CD4-positive, CD25-positive, alpha-beta regulatory T cell (primary cell): ENCODE measurements around the gene TNFSF8. TPM values are rescaled to one million over a fixed set of nuclear protein-coding genes. Genes with fewer than 3 reads are reported as not detected.

Experiments
- ATAC-seq, 2 donors: fragments of 150-1000 bp; cut with Tn5 transposase; one replicate each; pipeline ENCODE4 v1.10.0; 2021; ENCODE audit warnings: low read depth in 2 of 2, moderate number of reproducible peaks in 2 of 2, moderate library complexity in 1 of 2
- DNase-seq, 3 donors: peaks; one replicate each; pipeline versions ENCODE4 v3.0.0 to v3.0.0-alpha.2; 2012 to 2022; ENCODE audit warnings: mixed read lengths in 1 of 3
- H3K27ac ChIP-seq: one replicate; pipeline ENCODE4 v1.7.0; 2013; ENCODE audit warnings: mild to moderate bottlenecking, low read length; ENCODE audit not compliant: insufficient read depth, poor library complexity, severe bottlenecking
- H3K27me3 ChIP-seq: one replicate; pipeline ENCODE4 v1.7.0; 2013; ENCODE audit warnings: low read length; ENCODE audit not compliant: control insufficient read depth, insufficient read depth
- H3K36me3 ChIP-seq: one replicate; pipeline ENCODE4 v1.7.0; 2013; ENCODE audit warnings: mild to moderate bottlenecking, low read length, moderate library complexity; ENCODE audit not compliant: control insufficient read depth, insufficient read depth
- H3K4me1 ChIP-seq: 2 replicates; pipeline ENCODE4 v1.7.0; 2013; ENCODE audit warnings: mild to moderate bottlenecking, low read length; ENCODE audit not compliant: insufficient read depth, control insufficient read depth, poor library complexity, severe bottlenecking
- H3K4me3 ChIP-seq: one replicate; pipeline ENCODE4 v1.7.0; 2013; ENCODE audit warnings: low read depth, mild to moderate bottlenecking, low read length, moderate library complexity
- H3K9me3 ChIP-seq, 2 experiments: 1 replicate in 1 of 2; 2 replicates in 1 of 2; pipeline ENCODE4 v1.7.0; 2013; ENCODE audit warnings: low read length in 2 of 2, mild to moderate bottlenecking in 1 of 2, moderate library complexity in 1 of 2; ENCODE audit not compliant: control insufficient read depth in 2 of 2
- H3K27ac Mint-ChIP-seq, 3 donors: one replicate each; pipeline ENCODE4 v1.8.0; 2020 to 2022; ENCODE audit warnings: mild to moderate bottlenecking in 3 of 3, mixed read lengths in 3 of 3, moderate library complexity in 2 of 3
- H3K27me3 Mint-ChIP-seq: one replicate; pipeline ENCODE4 v1.8.0; 2022; ENCODE audit warnings: mild to moderate bottlenecking, mixed read lengths
- H3K36me3 Mint-ChIP-seq: one replicate; pipeline ENCODE4 v1.8.0; 2020; ENCODE audit warnings: mixed read lengths
- H3K4me1 Mint-ChIP-seq, 4 donors: one replicate each; pipeline ENCODE4 v1.8.0; 2020 to 2022; ENCODE audit warnings: mixed read lengths in 4 of 4, mild to moderate bottlenecking in 1 of 4
- H3K4me3 Mint-ChIP-seq, 4 donors: one replicate each; pipeline ENCODE4 v1.8.0; 2020 to 2022; ENCODE audit warnings: mild to moderate bottlenecking in 4 of 4, mixed read lengths in 4 of 4, moderate library complexity in 3 of 4
- H3K9me3 Mint-ChIP-seq, 7 donors: one replicate each; pipeline ENCODE4 v1.8.0; 2020 to 2022; ENCODE audit warnings: mixed read lengths in 7 of 7, mild to moderate bottlenecking in 3 of 7, moderate library complexity in 2 of 7
- polyA plus RNA-seq, 4 donors: library from polyadenylated mRNA; unstranded; fragments of 300-500 nt; fragmentation: Illumina TruSeq; gene quantifications; one replicate each; pipeline ENCODE4 v1.2.3, GENCODE V29; 2021
- total RNA-seq: library from RNA; stranded (reverse); gene quantifications from one replicate; pipeline ENCODE4 v1.2.3, GENCODE V29; 2022

TNFSF8 gene
- total and polyA plus RNA-seq, 5 donors from 2014 or later, result 31.4 to 78.1 (median 47.3) TPM

DNA sequence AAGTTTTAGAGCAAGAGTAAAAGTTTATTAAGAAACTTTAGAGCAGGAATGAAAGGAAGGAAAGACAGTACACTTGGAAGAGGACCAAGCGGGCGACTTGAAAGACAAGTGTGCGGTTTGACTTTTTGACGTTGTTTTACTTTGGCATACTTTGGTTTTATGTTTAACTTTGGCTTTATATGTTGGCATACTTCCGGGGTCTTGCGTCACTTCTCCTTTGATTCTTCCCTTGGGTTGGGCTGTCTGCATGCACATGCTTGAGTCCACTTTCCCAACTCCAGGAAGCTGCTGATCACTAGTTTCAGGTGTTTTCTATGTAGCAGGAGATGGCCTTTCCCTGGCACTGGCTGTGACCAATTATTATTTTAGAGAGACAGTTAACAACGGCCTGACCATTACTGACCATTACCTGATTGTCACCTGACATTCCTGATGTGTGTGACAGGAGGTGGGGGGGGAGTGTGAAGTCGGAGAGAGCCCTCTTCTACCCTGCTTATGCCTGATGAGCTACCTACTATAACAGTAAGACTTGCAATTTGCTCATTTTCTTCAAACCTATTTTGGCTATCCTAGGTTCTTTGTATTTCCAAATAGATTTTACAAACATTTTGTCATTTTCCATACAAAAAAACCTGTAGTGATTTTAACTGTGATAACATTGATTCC, 45.5 kb downstream of the TNFSF8 start:
- Histone ChIP-seq H3K4me1 (peaks cover 31% of the 10 kb centered on the region), H3K9me3 (peaks cover 4 to 11% of the 10 kb centered on the region in 2 experiments), H3K27me3 (no peaks in the 10 kb centered on the region), H3K36me3 (no peaks in the 10 kb centered on the region), H3K27ac (no peak overlapping the region), H3K4me3 (no peak overlapping the region)
- H3K36me3 Mint-ChIP-seq, result peaks cover 6% of the 10 kb centered on the region
- peaks cover 4 to 27% (median 19%) of the 10 kb centered on the region in 4 donors for H3K4me1 Mint-ChIP-seq
- H3K9me3 Mint-ChIP-seq, result peaks cover 2 to 16% (median 7%) of the 10 kb centered on the region in 7 donors
- H3K27me3 Mint-ChIP-seq, result no peaks in the 10 kb centered on the region
- H3K27ac Mint-ChIP-seq, result peak overlapping the region in 1 of 3 donors; percentile 36
- DNase-seq (no peak), ATAC-seq (no peak)
- no peak overlapping the region for H3K4me3 Mint-ChIP-seq

DNA sequence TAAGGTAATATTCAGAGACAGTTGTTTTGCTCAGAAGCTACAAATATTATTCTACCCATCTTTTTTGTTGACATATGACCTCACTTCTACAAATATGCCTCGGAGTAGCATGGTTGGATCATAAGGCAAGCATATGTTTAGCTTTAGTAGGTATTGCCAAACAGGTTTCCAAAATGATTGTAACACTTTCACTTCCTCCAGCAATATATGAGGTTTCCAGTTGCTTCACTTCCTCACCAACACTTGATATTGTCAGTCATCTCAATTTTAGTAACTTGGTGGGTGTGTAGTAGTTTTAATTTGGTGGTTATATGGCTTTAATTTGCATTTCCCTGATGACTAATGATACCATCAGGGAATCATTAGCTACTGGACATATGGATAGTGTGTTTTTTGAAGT, 46.7 kb downstream of the TNFSF8 start:
- H3K9me3 Mint-ChIP-seq, result peaks cover 2 to 16% (median 7%) of the 10 kb centered on the region in 7 donors
- no peaks in the 10 kb centered on the region for H3K27me3 ChIP-seq
- H3K4me1 Mint-ChIP-seq, result peaks cover 4 to 20% (median 10%) of the 10 kb centered on the region in 4 donors
- DNase-seq (no peak), ATAC-seq (no peak)
- peaks cover 19% of the 10 kb centered on the region for H3K4me1 ChIP-seq
- no peaks in the 10 kb centered on the region for H3K27me3 Mint-ChIP-seq
- H3K36me3 ChIP-seq, result no peaks in the 10 kb centered on the region
- H3K36me3 Mint-ChIP-seq, result peaks cover 6% of the 10 kb centered on the region
- no peak overlapping the region for H3K27ac Mint-ChIP-seq
- peaks cover 4 to 11% of the 10 kb centered on the region in 2 experiments for H3K9me3 ChIP-seq
- H3K4me3 ChIP-seq, result no peak overlapping the region
- H3K4me3 Mint-ChIP-seq, result no peak overlapping the region
- H3K27ac ChIP-seq, result no peak overlapping the region

DNA sequence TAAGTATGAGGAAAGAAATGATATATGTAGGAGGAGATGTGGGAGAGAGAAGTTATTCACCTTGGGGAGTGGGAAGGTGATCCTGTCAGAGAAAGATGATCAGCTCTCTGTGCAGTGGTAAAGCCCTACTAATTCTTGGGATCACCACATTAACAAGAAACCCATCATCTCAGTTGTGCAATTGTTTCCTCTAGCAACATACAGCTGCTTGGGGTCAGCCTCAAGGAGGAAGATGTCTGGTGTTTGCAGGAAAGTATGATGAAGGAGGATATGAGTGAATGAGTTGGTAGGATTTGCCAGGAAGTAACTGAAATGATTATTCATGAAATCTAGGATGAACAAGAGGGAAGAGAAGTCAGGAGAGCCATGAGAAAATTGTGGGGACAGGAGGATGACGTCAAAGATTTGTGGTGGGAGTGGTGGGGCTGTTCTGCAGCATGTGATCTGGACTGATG, 50.1 kb downstream of the TNFSF8 start:
- Mint-ChIP-seq H3K36me3 (peaks cover 6% of the 10 kb centered on the region), H3K27me3 (no peaks in the 10 kb centered on the region), H3K4me1 (peaks cover 0 to 3% (median 0%) of the 10 kb centered on the region in 4 donors), H3K27ac (no peak overlapping the region), H3K4me3 (no peak overlapping the region), H3K9me3 (peaks cover 0 to 30% (median 9%) of the 10 kb centered on the region in 7 donors)
- no peaks in the 10 kb centered on the region for H3K27me3 ChIP-seq
- H3K27ac ChIP-seq, result no peak overlapping the region
- peaks cover 9 to 27% of the 10 kb centered on the region in 2 experiments for H3K9me3 ChIP-seq
- H3K4me1 ChIP-seq, result no peaks in the 10 kb centered on the region
- no peak overlapping the region for H3K4me3 ChIP-seq
- H3K36me3 ChIP-seq, result no peaks in the 10 kb centered on the region
- DNase-seq, result no peak
- no peak for ATAC-seq

DNA sequence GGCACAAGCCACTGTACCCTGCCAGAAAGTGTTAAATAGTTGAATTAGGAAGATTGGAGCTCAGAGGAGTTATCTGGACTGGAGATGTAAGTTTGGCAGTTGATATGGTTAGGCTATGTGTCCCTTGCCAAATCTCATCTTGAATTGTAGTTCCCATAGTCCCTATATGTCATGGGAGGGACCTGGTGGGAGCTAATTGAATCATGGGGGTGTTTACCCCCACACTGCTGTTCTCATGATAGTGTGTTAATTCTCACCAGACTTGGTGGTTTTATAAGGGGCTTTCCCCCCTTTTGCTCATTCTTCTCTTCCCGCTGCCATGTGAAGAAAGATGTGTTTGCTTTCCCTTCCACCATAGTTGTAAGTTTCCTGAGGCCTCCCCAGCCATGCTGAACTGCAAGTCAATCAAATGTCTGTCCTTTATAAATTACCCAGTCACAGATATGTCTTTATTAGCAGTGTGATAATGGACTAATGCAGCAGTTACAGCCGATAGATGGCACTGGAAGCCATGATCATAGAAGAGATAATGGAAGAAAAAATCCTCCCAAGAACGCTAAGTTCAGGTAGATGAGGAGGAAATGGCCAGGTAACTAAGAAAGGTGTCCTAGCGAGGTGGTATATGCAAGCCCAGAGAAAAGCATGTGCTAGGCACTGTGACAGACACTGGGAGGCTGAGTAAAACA, 51.4 kb downstream of the TNFSF8 start:
- Mint-ChIP-seq H3K9me3 (peaks cover 1 to 33% (median 8%) of the 10 kb centered on the region in 7 donors), H3K4me3 (no peak overlapping the region)

DNA sequence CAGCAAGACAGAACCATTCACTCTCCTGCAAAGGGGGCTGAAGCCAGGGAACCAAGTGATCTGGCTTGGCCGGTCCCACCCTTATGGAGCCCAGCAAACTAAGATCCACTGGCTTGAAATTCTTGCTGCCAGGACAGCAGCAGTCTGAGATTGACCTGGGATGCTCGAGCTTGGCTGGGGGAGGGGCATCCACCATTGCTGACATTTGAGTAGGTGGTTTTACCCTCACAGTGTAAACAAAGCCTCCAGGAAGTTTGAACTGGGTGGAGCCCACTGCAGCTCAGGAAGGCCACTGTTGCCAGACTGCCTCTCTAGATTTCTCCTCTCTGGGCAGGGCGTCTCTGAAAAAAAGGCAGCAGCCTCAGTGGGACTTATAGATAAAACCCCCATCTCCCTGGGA, 60.5 kb downstream of the TNFSF8 start:
- H3K4me1 ChIP-seq, result peaks cover 21% of the 10 kb centered on the region
- H3K9me3 ChIP-seq, result peaks cover 15 to 16% of the 10 kb centered on the region in 2 experiments
- peak overlapping the region; percentile 62 for H3K4me3 ChIP-seq
- H3K9me3 Mint-ChIP-seq, result peaks cover 3 to 48% (median 19%) of the 10 kb centered on the region in 7 donors
- H3K27me3 ChIP-seq, result no peaks in the 10 kb centered on the region
- H3K27ac Mint-ChIP-seq, result peak overlapping the region; percentile 74 to 88 (median 85)
- no peaks in the 10 kb centered on the region for H3K27me3 Mint-ChIP-seq
- H3K36me3 ChIP-seq, result no peaks in the 10 kb centered on the region
- ATAC-seq (peak; percentile 34 to 37), DNase-seq (peak in 2 of 3 donors; percentile 28 to 81)
- H3K4me3 Mint-ChIP-seq, result peak overlapping the region; percentile 44 to 78 (median 58)
- peaks cover 6 to 55% (median 26%) of the 10 kb centered on the region in 4 donors for H3K4me1 Mint-ChIP-seq
- H3K27ac ChIP-seq, result peak overlapping the region; percentile 23
- peaks cover 24% of the 10 kb centered on the region for H3K36me3 Mint-ChIP-seq

More for the DNA sequence above, 51.4 kb downstream of the TNFSF8 start:
- H3K27me3 Mint-ChIP-seq, result no peaks in the 10 kb centered on the region
- Histone ChIP-seq H3K9me3 (peaks cover 17 to 40% of the 10 kb centered on the region in 2 experiments), H3K27ac (no peak overlapping the region), H3K36me3 (no peaks in the 10 kb centered on the region), H3K4me3 (no peak overlapping the region), H3K4me1 (no peaks in the 10 kb centered on the region), H3K27me3 (no peaks in the 10 kb centered on the region)
- H3K36me3 Mint-ChIP-seq, result no peaks in the 10 kb centered on the region
- ATAC-seq (no peak), DNase-seq (no peak)
- H3K4me1 Mint-ChIP-seq, result peaks cover 0 to 3% (median 0%) of the 10 kb centered on the region in 4 donors
- no peak overlapping the region for H3K27ac Mint-ChIP-seq

DNA sequence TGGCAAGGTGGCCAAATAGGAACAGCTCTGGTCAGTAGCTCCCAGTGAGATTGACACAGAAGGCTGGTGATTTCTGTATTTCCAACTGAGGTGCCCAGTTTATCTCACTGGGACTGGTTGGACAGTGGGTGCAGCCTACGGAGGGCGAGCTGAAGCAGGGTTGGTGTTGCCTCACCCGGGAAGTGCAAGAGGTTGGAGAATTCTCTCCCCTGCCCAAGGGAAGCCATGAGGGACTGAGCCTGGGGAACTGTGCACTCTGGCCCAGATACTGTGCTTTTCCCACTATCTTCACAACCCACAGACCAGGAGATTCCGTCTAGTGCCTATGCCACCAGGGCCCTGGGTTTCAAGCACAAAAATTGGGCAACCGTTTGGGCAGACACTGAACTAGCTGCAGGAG, 61.0 kb downstream of the TNFSF8 start:
- H3K27ac Mint-ChIP-seq, result peak overlapping the region in 2 of 3 donors; percentile 85 to 88
- Histone ChIP-seq H3K4me3 (peak overlapping the region; percentile 62), H3K27me3 (no peaks in the 10 kb centered on the region), H3K4me1 (peaks cover 21% of the 10 kb centered on the region), H3K9me3 (peaks cover 10 to 12% of the 10 kb centered on the region in 2 experiments), H3K27ac (no peak overlapping the region), H3K36me3 (no peaks in the 10 kb centered on the region)
- ATAC-seq, result no peak
- no peak for DNase-seq
- H3K4me3 Mint-ChIP-seq, result peak overlapping the region in 3 of 4 donors; percentile 8 to 78 (median 63)
- H3K4me1 Mint-ChIP-seq, result peaks cover 6 to 57% (median 26%) of the 10 kb centered on the region in 4 donors
- H3K27me3 Mint-ChIP-seq, result no peaks in the 10 kb centered on the region
- peaks cover 3 to 44% (median 18%) of the 10 kb centered on the region in 7 donors for H3K9me3 Mint-ChIP-seq
- H3K36me3 Mint-ChIP-seq, result peaks cover 24% of the 10 kb centered on the region

DNA sequence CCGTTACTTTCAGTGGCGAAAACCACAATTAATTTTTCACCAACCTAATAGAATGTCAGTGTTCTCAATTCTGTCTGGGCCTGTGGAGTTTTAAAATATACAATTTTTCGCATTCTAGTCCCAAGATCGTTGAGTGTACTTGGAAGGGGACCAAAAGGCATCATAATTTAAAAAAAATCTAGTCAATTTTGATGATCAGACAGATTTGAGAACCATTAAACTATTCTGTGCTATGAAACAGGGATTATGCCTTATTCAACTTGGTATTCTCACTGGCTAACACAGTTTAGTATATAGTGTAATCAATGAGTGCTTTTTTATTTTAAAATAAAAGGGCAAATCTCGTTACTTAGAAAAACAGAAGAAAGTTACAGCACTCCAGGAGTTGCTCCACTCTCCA, 63.1 kb downstream of the TNFSF8 start:
- Mint-ChIP-seq H3K4me3 (peak overlapping the region in 1 of 4 donors; percentile 51), H3K4me1 (peaks cover 11 to 49% (median 28%) of the 10 kb centered on the region in 4 donors), H3K27ac (no peak overlapping the region), H3K27me3 (no peaks in the 10 kb centered on the region), H3K36me3 (peaks cover 12% of the 10 kb centered on the region), H3K9me3 (peaks cover 0 to 25% (median 3%) of the 10 kb centered on the region in 7 donors)
- Histone ChIP-seq H3K36me3 (no peaks in the 10 kb centered on the region), H3K9me3 (peaks cover 0 to 5% of the 10 kb centered on the region in 2 experiments), H3K27ac (no peak overlapping the region), H3K27me3 (no peaks in the 10 kb centered on the region), H3K4me3 (no peak overlapping the region), H3K4me1 (peaks cover 21% of the 10 kb centered on the region)
- DNase-seq, result no peak
- ATAC-seq, result no peak
